ENCODE data around the gene LELP1.

GRCh38 chr1:153246825-153247224, 43.6 kb downstream of the LELP1 start:
- TF ChIP-seq MAX (IDR thresholded peaks at IDR 0.05; ENCODE audit: insufficient read depth, insufficient read length) (no peak), CTCF (IDR thresholded peaks at IDR 0.05; ENCODE audit: extremely low read depth in 1 of 2, insufficient read depth in 1 of 2, low read depth in 1 of 2, low read length in 2 of 2) (no peak), EZH2 (IDR thresholded peaks at IDR 0.05; ENCODE audit: borderline replicate concordance, low read depth, low read length, severe bottlenecking) (no peak), POLR2A (IDR thresholded peaks at IDR 0.05; ENCODE audit: low read depth, low read length) (no peak), MYC (IDR thresholded peaks at IDR 0.05; ENCODE audit: low read depth, low read length) (no peak), POLR2AphosphoS5 (IDR thresholded peaks at IDR 0.05; ENCODE audit: insufficient read depth, low read depth, low read length) (no peak)

Measured in endothelial cell of umbilical vein (primary cell).